Neural progenitor cell (in vitro differentiated cells): ENCODE measurements around the gene RYR3. TPM values are rescaled to one million over a fixed set of nuclear protein-coding genes. Genes with fewer than 3 reads are reported as not detected.

ENCODE experiments used
- DNase-seq: peaks from one replicate; pipeline ENCODE4 v3.0.0-alpha.2; 2016; ENCODE audit warnings: low spot score
- H2AFZ ChIP-seq: fragments of 200-600 bp; sonication (generic); replicated peaks from 2 replicates; pipeline ENCODE4 v1.6.1; 2016; ENCODE audit warnings: antibody characterized with exemption
- H3F3A ChIP-seq: fragments of 200-600 bp; sonication (generic); 2 replicates; pipeline ENCODE4 v1.6.1; 2016; ENCODE audit warnings: antibody characterized with exemption, low read depth
- H3K27ac ChIP-seq: fragments of 200-600 bp; sonication (generic); 2 replicates; pipeline ENCODE4 v1.5.1; 2016; ENCODE audit warnings: mild to moderate bottlenecking
- H3K27me3 ChIP-seq: fragments of 200-600 bp; sonication (generic); 2 replicates; pipeline ENCODE4 v1.6.1; 2016; ENCODE audit warnings: mild to moderate bottlenecking, moderate library complexity
- H3K36me3 ChIP-seq: fragments of 200-600 bp; sonication (generic); 2 replicates; pipeline ENCODE4 v1.5.1; 2016
- H3K4me1 ChIP-seq: fragments of 200-600 bp; sonication (generic); 2 replicates; pipeline ENCODE4 v1.6.1; 2016; ENCODE audit warnings: mixed run types
- H3K4me2 ChIP-seq: fragments of 200-600 bp; sonication (generic); 2 replicates; pipeline ENCODE4 v1.6.1; 2016
- H3K4me3 ChIP-seq: fragments of 200-600 bp; sonication (generic); 2 replicates; pipeline ENCODE4 v1.5.1; 2016
- H3K79me2 ChIP-seq: fragments of 200-600 bp; sonication (generic); 2 replicates; pipeline ENCODE4 v1.6.1; 2016; ENCODE audit warnings: low read depth
- H3K9ac ChIP-seq: fragments of 200-600 bp; sonication (generic); 2 replicates; pipeline ENCODE4 v1.6.1; 2016
- H3K9me3 ChIP-seq: fragments of 200-600 bp; sonication (generic); 2 replicates; pipeline ENCODE4 v1.5.1; 2016; ENCODE audit warnings: low read depth
- H4K20me1 ChIP-seq: fragments of 200-600 bp; sonication (generic); 2 replicates; pipeline ENCODE4 v1.6.1; 2016; ENCODE audit warnings: low read depth
- H3K27ac Mint-ChIP-seq: 3 replicates; pipeline ENCODE4 v1.8.0; 2021; ENCODE audit warnings: mixed read lengths
- H3K27me3 Mint-ChIP-seq: 2 replicates; pipeline ENCODE4 v1.8.0; 2022; ENCODE audit warnings: low read depth, mild to moderate bottlenecking, inconsistent platforms, moderate library complexity, mixed read lengths; ENCODE audit not compliant: insufficient read depth
- H3K36me3 Mint-ChIP-seq: 3 replicates; pipeline ENCODE4 v1.8.0; 2021; ENCODE audit warnings: mixed read lengths
- H3K4me1 Mint-ChIP-seq: 3 replicates; pipeline ENCODE4 v1.8.0; 2021; ENCODE audit warnings: mixed read lengths
- H3K4me3 Mint-ChIP-seq: 3 replicates; pipeline ENCODE4 v1.8.0; 2021; ENCODE audit warnings: mild to moderate bottlenecking, moderate library complexity, mixed read lengths
- H3K9me3 Mint-ChIP-seq: 3 replicates; pipeline ENCODE4 v1.8.0; 2020; ENCODE audit warnings: mixed read lengths
- EZH2 ChIP-seq: fragments of 200-600 bp; sonication (generic); IDR thresholded peaks from 2 replicates; pipeline ENCODE4 v1.6.1; 2017; ENCODE audit warnings: antibody characterized with exemption, mild to moderate bottlenecking, moderate library complexity
- EZH2phosphoT487 ChIP-seq: fragments of 200-600 bp; sonication (generic); IDR thresholded peaks from 2 replicates; pipeline ENCODE4 v1.6.1; 2017; ENCODE audit warnings: antibody characterized with exemption
- total RNA-seq: library from RNA; depleted of rRNA; stranded (reverse); fragments of >200 nt; gene quantifications from 2 replicates; pipeline ENCODE4 v1.2.3, GENCODE V29; 2015; ENCODE audit warnings: low replicate concordance
- TF ChIP-seq, protein P1 (sequence below): fragments of 200-600 bp; sonication (generic); IDR thresholded peaks from 2 replicates; pipeline ENCODE4 v1.5.1; 2017; ENCODE audit warnings: antibody characterized with exemption, mild to moderate bottlenecking

The RYR3 gene
- total RNA-seq, 1 donor from 2014 or later, result 2.1 TPM

GRCh38 chr15:33801954-33802353, 491.2 kb downstream of the RYR3 start:
- Histone ChIP-seq H2AFZ (no peak overlapping the region), H3F3A (no peaks in the 10 kb centered on the region), H3K36me3 (no peaks in the 10 kb centered on the region), H3K4me1 (no peaks in the 10 kb centered on the region), H4K20me1 (no peaks in the 10 kb centered on the region), H3K9me3 (no peaks in the 10 kb centered on the region), H3K4me3 (no peak overlapping the region), H3K4me2 (no peak overlapping the region), H3K79me2 (no peaks in the 10 kb centered on the region), H3K27ac (no peak overlapping the region), H3K9ac (no peak overlapping the region), H3K27me3 (no peaks in the 10 kb centered on the region)
- no peaks in the 10 kb centered on the region for H3K4me1 Mint-ChIP-seq
- no peak overlapping the region for H3K27ac Mint-ChIP-seq
- DNase-seq, result no peak
- TF ChIP-seq EZH2 (no peak), EZH2phosphoT487 (no peak)
- TF ChIP-seq, protein P1, sequence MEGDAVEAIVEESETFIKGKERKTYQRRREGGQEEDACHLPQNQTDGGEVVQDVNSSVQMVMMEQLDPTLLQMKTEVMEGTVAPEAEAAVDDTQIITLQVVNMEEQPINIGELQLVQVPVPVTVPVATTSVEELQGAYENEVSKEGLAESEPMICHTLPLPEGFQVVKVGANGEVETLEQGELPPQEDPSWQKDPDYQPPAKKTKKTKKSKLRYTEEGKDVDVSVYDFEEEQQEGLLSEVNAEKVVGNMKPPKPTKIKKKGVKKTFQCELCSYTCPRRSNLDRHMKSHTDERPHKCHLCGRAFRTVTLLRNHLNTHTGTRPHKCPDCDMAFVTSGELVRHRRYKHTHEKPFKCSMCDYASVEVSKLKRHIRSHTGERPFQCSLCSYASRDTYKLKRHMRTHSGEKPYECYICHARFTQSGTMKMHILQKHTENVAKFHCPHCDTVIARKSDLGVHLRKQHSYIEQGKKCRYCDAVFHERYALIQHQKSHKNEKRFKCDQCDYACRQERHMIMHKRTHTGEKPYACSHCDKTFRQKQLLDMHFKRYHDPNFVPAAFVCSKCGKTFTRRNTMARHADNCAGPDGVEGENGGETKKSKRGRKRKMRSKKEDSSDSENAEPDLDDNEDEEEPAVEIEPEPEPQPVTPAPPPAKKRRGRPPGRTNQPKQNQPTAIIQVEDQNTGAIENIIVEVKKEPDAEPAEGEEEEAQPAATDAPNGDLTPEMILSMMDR, result no peak
- H3K4me3 Mint-ChIP-seq, result no peak overlapping the region
- H3K36me3 Mint-ChIP-seq, result no peaks in the 10 kb centered on the region
- H3K9me3 Mint-ChIP-seq, result no peaks in the 10 kb centered on the region
- H3K27me3 Mint-ChIP-seq, result peaks cover 6% of the 10 kb centered on the region

DNA sequence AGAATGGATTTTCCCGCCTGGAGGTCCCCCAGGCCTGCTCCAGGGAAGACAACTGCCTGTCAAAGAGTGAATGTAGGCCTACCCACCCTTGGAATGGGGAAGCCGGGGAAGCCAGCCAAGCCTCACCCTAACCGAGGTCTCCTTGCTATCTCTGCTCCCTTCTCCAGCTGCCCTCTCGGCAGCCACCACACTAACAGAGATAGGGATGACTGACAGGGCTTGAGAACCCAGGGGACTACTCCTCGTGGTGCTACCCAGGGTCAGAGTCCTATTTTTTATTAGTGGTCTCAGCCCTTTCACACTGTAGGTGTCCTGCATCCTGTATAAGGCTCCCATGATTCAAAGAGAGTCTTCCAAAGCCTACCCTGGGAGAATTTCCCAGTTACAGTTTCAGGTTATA, 496.9 kb downstream of the RYR3 start:
- no peak for TF ChIP-seq EZH2
- Histone ChIP-seq H3K9ac (no peak overlapping the region), H3K79me2 (no peaks in the 10 kb centered on the region), H3K4me3 (no peak overlapping the region), H3K4me2 (no peak overlapping the region), H3K9me3 (no peaks in the 10 kb centered on the region), H3K27me3 (no peaks in the 10 kb centered on the region), H3K36me3 (no peaks in the 10 kb centered on the region), H4K20me1 (no peaks in the 10 kb centered on the region), H3F3A (no peaks in the 10 kb centered on the region), H3K4me1 (no peaks in the 10 kb centered on the region), H3K27ac (no peak overlapping the region), H2AFZ (no peak overlapping the region)
- Mint-ChIP-seq H3K27ac (no peak overlapping the region), H3K27me3 (peaks cover 6% of the 10 kb centered on the region), H3K36me3 (peaks cover 2% of the 10 kb centered on the region), H3K4me1 (no peaks in the 10 kb centered on the region), H3K9me3 (no peaks in the 10 kb centered on the region), H3K4me3 (no peak overlapping the region)
- DNase-seq, result no peak

- no peaks in the 10 kb centered on the region for H3K9me3 ChIP-seq
- Mint-ChIP-seq H3K4me1 (no peaks in the 10 kb centered on the region), H3K27ac (no peak overlapping the region), H3K9me3 (no peaks in the 10 kb centered on the region), H3K27me3 (peaks cover 6% of the 10 kb centered on the region), H3K4me3 (no peak overlapping the region), H3K36me3 (peaks cover 2% of the 10 kb centered on the region)
- H3K36me3 ChIP-seq, result no peaks in the 10 kb centered on the region
- no peaks in the 10 kb centered on the region for H3K27me3 ChIP-seq
- TF ChIP-seq EZH2phosphoT487 (no peak), EZH2 (no peak)
- TF ChIP-seq, protein P1, result no peak
- H3K9ac ChIP-seq, result no peak overlapping the region
- H3K4me2 ChIP-seq, result no peak overlapping the region
- H3K4me1 ChIP-seq, result no peaks in the 10 kb centered on the region
- H3K4me3 ChIP-seq, result no peak overlapping the region
- H4K20me1 ChIP-seq, result no peaks in the 10 kb centered on the region
- H3K27ac ChIP-seq, result no peak overlapping the region
- no peak overlapping the region for H2AFZ ChIP-seq
- DNase-seq, result no peak
- H3K79me2 ChIP-seq, result no peaks in the 10 kb centered on the region
- H3F3A ChIP-seq, result no peaks in the 10 kb centered on the region
Observed at GRCh38 chr15:33808720-33809457, 498.1 kb downstream of the RYR3 start.

GRCh38 chr15:33810073-33810595, 499.4 kb downstream of the RYR3 start:
- H3K4me3 Mint-ChIP-seq, result no peak overlapping the region
- no peak overlapping the region for H3K4me2 ChIP-seq
- H3F3A ChIP-seq, result no peaks in the 10 kb centered on the region
- no peaks in the 10 kb centered on the region for H3K27me3 ChIP-seq
- H3K9ac ChIP-seq, result no peak overlapping the region
- no peaks in the 10 kb centered on the region for H3K9me3 Mint-ChIP-seq
- no peak overlapping the region for H2AFZ ChIP-seq
- no peak for DNase-seq
- H3K4me1 Mint-ChIP-seq, result no peaks in the 10 kb centered on the region
- peaks cover 1% of the 10 kb centered on the region for H3K27me3 Mint-ChIP-seq
- H3K27ac ChIP-seq, result no peak overlapping the region
- H4K20me1 ChIP-seq, result no peaks in the 10 kb centered on the region
- H3K4me1 ChIP-seq, result no peaks in the 10 kb centered on the region
- no peaks in the 10 kb centered on the region for H3K9me3 ChIP-seq
- H3K36me3 Mint-ChIP-seq, result peaks cover 2% of the 10 kb centered on the region
- H3K79me2 ChIP-seq, result no peaks in the 10 kb centered on the region
- no peak for TF ChIP-seq EZH2
- TF ChIP-seq, protein P1, result no peak
- TF ChIP-seq EZH2phosphoT487, result no peak
- no peaks in the 10 kb centered on the region for H3K36me3 ChIP-seq
- H3K27ac Mint-ChIP-seq, result no peak overlapping the region
- H3K4me3 ChIP-seq, result no peak overlapping the region
